Ishikawa (cell line): ENCODE measurements around the gene CACNA1C.

Experiments used
- CEBPB ChIP-seq: IDR thresholded peaks from 2 replicates; pipeline ENCODE4 v1.6.1; 2012
- CREB1 ChIP-seq: IDR thresholded peaks from 2 replicates; pipeline ENCODE4 v1.6.1; 2012; ENCODE audit warnings: low read depth
- EGR1 ChIP-seq: IDR thresholded peaks from 2 replicates; pipeline ENCODE4 v1.6.1; 2012
- EP300 ChIP-seq: IDR thresholded peaks from 2 replicates; pipeline ENCODE4 v1.6.1; 2012; ENCODE audit warnings: borderline replicate concordance
- FOXM1 ChIP-seq: IDR thresholded peaks from 2 replicates; pipeline ENCODE4 v1.6.1; 2012; ENCODE audit warnings: low read depth, borderline replicate concordance
- NFIC ChIP-seq: IDR thresholded peaks from 2 replicates; pipeline ENCODE4 v1.6.1; 2012
- RAD21 ChIP-seq: IDR thresholded peaks from 2 replicates; pipeline ENCODE4 v1.6.1; 2012; ENCODE audit warnings: low read depth
- TAF1 ChIP-seq: IDR thresholded peaks from 2 replicates; pipeline ENCODE4 v1.6.1; 2012; ENCODE audit warnings: low read depth, mild to moderate bottlenecking
- TCF12 ChIP-seq: IDR thresholded peaks from 2 replicates; pipeline ENCODE4 v1.6.1; 2012; ENCODE audit warnings: low read depth
- TEAD4 ChIP-seq: IDR thresholded peaks from 2 replicates; pipeline ENCODE4 v1.6.1; 2012
- YY1 ChIP-seq: IDR thresholded peaks from 2 replicates; pipeline ENCODE4 v1.6.1; 2012; ENCODE audit warnings: low read depth
- ZBTB7A ChIP-seq: IDR thresholded peaks from 2 replicates; pipeline ENCODE4 v1.6.1; 2012; ENCODE audit warnings: low read depth
- TF ChIP-seq, protein P1 (sequence below): IDR thresholded peaks from 2 replicates; pipeline ENCODE4 v1.6.1; 2012
- TF ChIP-seq, protein P2 (sequence below): IDR thresholded peaks from 2 replicates; pipeline ENCODE4 v1.6.1; 2012; ENCODE audit warnings: low read depth, mild to moderate bottlenecking
- TF ChIP-seq, protein P3 (sequence below): IDR thresholded peaks from 2 replicates; pipeline ENCODE4 v1.6.1; 2012

Gene CACNA1C

DNA sequence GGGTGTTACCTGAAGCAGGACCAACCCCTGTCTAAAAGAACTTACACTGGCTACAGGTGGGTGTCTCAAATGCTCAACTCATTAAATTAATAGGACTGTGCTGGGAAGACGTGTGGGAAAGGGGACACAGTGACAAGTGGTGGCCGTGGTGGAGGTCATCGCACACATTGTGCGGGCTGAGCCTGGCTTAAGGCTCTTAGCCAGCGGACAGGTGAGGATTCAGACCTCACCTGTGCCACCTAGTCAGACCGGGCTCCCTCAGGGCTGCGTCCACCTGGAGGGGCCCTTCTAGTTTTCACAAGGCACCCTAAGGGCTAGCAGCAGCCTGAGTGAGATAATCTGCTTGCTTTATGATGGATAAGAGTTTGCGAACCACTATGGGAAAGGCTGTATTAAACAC lies 616.8 kb downstream of the CACNA1C start:
- TF ChIP-seq, protein P1, sequence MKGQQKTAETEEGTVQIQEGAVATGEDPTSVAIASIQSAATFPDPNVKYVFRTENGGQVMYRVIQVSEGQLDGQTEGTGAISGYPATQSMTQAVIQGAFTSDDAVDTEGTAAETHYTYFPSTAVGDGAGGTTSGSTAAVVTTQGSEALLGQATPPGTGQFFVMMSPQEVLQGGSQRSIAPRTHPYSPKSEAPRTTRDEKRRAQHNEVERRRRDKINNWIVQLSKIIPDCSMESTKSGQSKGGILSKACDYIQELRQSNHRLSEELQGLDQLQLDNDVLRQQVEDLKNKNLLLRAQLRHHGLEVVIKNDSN, result no peak
- TF ChIP-seq TEAD4, result no peak
- TF ChIP-seq FOXM1, result no peak
- no peak for TF ChIP-seq ZBTB7A
- TF ChIP-seq NFIC, result no peak
- no peak for TF ChIP-seq YY1
- no peak for TF ChIP-seq TAF1
- TF ChIP-seq, protein P2, sequence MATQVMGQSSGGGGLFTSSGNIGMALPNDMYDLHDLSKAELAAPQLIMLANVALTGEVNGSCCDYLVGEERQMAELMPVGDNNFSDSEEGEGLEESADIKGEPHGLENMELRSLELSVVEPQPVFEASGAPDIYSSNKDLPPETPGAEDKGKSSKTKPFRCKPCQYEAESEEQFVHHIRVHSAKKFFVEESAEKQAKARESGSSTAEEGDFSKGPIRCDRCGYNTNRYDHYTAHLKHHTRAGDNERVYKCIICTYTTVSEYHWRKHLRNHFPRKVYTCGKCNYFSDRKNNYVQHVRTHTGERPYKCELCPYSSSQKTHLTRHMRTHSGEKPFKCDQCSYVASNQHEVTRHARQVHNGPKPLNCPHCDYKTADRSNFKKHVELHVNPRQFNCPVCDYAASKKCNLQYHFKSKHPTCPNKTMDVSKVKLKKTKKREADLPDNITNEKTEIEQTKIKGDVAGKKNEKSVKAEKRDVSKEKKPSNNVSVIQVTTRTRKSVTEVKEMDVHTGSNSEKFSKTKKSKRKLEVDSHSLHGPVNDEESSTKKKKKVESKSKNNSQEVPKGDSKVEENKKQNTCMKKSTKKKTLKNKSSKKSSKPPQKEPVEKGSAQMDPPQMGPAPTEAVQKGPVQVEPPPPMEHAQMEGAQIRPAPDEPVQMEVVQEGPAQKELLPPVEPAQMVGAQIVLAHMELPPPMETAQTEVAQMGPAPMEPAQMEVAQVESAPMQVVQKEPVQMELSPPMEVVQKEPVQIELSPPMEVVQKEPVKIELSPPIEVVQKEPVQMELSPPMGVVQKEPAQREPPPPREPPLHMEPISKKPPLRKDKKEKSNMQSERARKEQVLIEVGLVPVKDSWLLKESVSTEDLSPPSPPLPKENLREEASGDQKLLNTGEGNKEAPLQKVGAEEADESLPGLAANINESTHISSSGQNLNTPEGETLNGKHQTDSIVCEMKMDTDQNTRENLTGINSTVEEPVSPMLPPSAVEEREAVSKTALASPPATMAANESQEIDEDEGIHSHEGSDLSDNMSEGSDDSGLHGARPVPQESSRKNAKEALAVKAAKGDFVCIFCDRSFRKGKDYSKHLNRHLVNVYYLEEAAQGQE, result no peak
- TF ChIP-seq, protein P3, sequence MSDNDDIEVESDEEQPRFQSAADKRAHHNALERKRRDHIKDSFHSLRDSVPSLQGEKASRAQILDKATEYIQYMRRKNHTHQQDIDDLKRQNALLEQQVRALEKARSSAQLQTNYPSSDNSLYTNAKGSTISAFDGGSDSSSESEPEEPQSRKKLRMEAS, result no peak
- no peak for TF ChIP-seq CREB1
- TF ChIP-seq RAD21, result no peak
- no peak for TF ChIP-seq EP300
- no peak for TF ChIP-seq EGR1

DNA sequence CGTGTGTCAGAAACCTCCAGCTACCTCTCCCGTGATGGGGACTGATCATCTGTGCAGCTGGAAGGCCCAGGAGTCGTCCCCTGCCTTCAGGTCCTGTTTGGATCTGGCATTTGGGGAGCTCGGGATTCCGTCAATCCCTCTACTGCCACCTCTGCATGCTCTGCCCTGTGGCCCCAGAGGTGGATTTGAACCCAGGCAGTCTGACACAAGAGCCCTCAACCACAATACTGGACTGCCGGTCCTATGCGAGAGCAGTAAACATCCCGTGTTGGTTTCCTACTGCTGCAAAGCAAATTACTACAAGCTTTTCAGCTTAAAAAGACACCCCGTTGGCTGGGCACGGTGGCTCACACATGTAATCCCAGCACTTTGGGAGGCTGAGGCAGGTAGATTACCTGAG lies 620.1 kb downstream of the CACNA1C start:
- TF ChIP-seq TAF1 (no peak), FOXM1 (no peak), YY1 (no peak), TCF12 (no peak), NFIC (no peak), TEAD4 (no peak), CEBPB (no peak), EGR1 (no peak), RAD21 (no peak), EP300 (no peak), CREB1 (no peak), ZBTB7A (no peak)
- TF ChIP-seq, protein P2, result no peak
- TF ChIP-seq, protein P3, result no peak
- TF ChIP-seq, protein P1, result no peak

DNA sequence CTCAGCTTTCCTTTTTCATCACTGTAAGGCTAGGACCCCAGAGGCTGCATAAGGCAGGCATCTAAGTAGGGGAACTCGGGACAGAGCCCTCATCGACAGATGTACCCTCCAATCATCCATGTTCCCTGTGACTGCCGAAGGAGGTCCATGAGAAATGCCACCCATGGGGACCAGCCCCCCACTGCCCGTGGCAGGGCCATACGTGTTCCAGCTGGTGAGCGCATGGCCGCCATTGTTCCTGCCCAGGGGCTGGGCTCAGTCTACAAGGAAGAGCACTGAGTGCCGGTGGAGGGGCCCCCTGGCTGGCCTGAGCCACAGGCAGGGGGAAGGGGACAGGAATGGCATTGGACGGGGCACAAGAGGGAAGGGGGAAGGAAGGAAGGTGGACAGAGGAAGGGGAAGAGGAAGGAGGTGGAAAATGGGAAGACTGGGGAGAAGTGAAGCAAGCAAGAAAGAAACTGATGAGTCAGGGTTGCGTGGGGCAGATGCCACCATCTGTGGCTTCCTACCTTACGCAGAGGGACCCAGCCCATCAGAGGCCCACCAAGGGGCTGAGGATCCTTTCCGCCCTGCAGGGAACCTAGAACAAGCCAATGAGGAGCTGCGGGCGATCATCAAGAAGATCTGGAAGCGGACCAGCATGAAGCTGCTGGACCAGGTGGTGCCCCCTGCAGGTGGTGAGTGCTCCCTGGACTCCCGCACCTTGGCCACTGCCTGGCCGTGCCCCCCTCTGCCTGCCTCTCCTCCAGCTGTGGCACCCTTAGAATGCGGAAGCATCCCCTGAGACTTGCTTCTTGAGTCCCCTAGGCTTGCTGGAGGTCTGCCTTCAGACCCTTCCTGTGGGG lies 621.4 kb downstream of the CACNA1C start:
- TF ChIP-seq ZBTB7A (no peak), CEBPB (no peak), TEAD4 (no peak), FOXM1 (no peak), YY1 (no peak), NFIC (no peak), RAD21 (no peak), TAF1 (no peak), EGR1 (no peak), EP300 (no peak), CREB1 (no peak), TCF12 (no peak)
- TF ChIP-seq, protein P2, result no peak
- TF ChIP-seq, protein P1, result no peak
- TF ChIP-seq, protein P3, result no peak
